GM23338 (cell line): ENCODE data around the gene RAC3. TPM values are rescaled to one million over a fixed set of nuclear protein-coding genes. Genes with fewer than 3 reads are reported as not detected.

ENCODE experiments used
- ATAC-seq: fragments of 200-7000 bp; cut with Tn5 transposase; 3 replicates; pipeline ENCODE4 v1.9.1; 2020
- DNase-seq: peaks from one replicate; pipeline ENCODE4 v3.0.0-alpha.2; 2015; ENCODE audit warnings: low spot score
- H2AFZ ChIP-seq: fragments of 200-600 bp; sonication (generic); 2 replicates; pipeline ENCODE4 v1.8.0; 2016; ENCODE audit warnings: antibody characterized with exemption, mild to moderate bottlenecking, moderate library complexity
- H3F3A ChIP-seq: fragments of 200-600 bp; sonication (generic); replicated peaks from 2 replicates; pipeline ENCODE4 v1.8.0; 2017; ENCODE audit warnings: antibody characterized with exemption, mixed run types, low read depth
- H3K27ac ChIP-seq: fragments of 200-600 bp; sonication (generic); 2 replicates; pipeline ENCODE4 v1.6.1; 2016; ENCODE audit warnings: low read depth
- H3K27me3 ChIP-seq: fragments of 200-600 bp; sonication (generic); 2 replicates; pipeline ENCODE4 v1.8.0; 2016; ENCODE audit warnings: mild to moderate bottlenecking, mixed run types, moderate library complexity; ENCODE audit not compliant: insufficient read depth
- H3K36me3 ChIP-seq: fragments of 200-600 bp; sonication (generic); 2 replicates; pipeline ENCODE4 v1.8.0; 2016; ENCODE audit warnings: mild to moderate bottlenecking; ENCODE audit not compliant: insufficient read depth
- H3K4me1 ChIP-seq: fragments of 200-600 bp; sonication (generic); 2 replicates; pipeline ENCODE4 v1.8.0; 2016; ENCODE audit warnings: mild to moderate bottlenecking, moderate library complexity; ENCODE audit not compliant: insufficient read depth
- H3K4me2 ChIP-seq: fragments of 200-600 bp; sonication (generic); 2 replicates; pipeline ENCODE4 v1.7.1; 2017; ENCODE audit warnings: mixed run types
- H3K4me3 ChIP-seq: fragments of 200-600 bp; sonication (generic); 2 replicates; pipeline ENCODE4 v1.6.1; 2016; ENCODE audit warnings: mixed run types
- H3K79me2 ChIP-seq: fragments of 200-600 bp; sonication (generic); replicated peaks from 2 replicates; pipeline ENCODE4 v1.8.0; 2017; ENCODE audit warnings: mild to moderate bottlenecking; ENCODE audit not compliant: insufficient read depth
- H3K9me2 ChIP-seq: fragments of 200-600 bp; sonication (generic); 2 replicates; pipeline ENCODE4 v1.8.0; 2017; ENCODE audit not compliant: insufficient read depth
- H4K20me1 ChIP-seq: fragments of 200-600 bp; sonication (generic); replicated peaks from 2 replicates; pipeline ENCODE4 v1.8.0; 2017; ENCODE audit warnings: mild to moderate bottlenecking; ENCODE audit not compliant: insufficient read depth
- H3K27ac Mint-ChIP-seq: 2 replicates; pipeline ENCODE4 v1.8.0; 2020; ENCODE audit warnings: inconsistent platforms, mild to moderate bottlenecking, moderate library complexity, mixed read lengths
- H3K27me3 Mint-ChIP-seq: 3 replicates; pipeline ENCODE4 v1.8.0; 2022; ENCODE audit warnings: low read depth, mild to moderate bottlenecking, moderate library complexity, mixed read lengths, inconsistent platforms; ENCODE audit not compliant: insufficient read depth, poor library complexity
- H3K36me3 Mint-ChIP-seq: 3 replicates; pipeline ENCODE4 v1.8.0; 2021; ENCODE audit warnings: low read depth, mild to moderate bottlenecking, inconsistent platforms, moderate library complexity, mixed read lengths
- H3K4me1 Mint-ChIP-seq: 3 replicates; pipeline ENCODE4 v1.8.0; 2020; ENCODE audit warnings: mild to moderate bottlenecking, inconsistent platforms, mixed read lengths
- H3K4me3 Mint-ChIP-seq: 3 replicates; pipeline ENCODE4 v1.8.0; 2021; ENCODE audit warnings: moderate library complexity, mild to moderate bottlenecking, inconsistent platforms, mixed read lengths
- H3K9me3 Mint-ChIP-seq: 3 replicates; pipeline ENCODE4 v1.8.0; 2020; ENCODE audit warnings: moderate library complexity, mild to moderate bottlenecking, inconsistent platforms, mixed read lengths
- CREB1 ChIP-seq: fragments of 250-450 bp; sonication (Bioruptor Pico); IDR thresholded peaks from 2 replicates; pipeline ENCODE4 v1.5.0; 2020; ENCODE audit warnings: low read depth, mild to moderate bottlenecking, moderate library complexity
- CTCF ChIP-seq, 2 experiments: fragments of 200-600 bp in 1 of 2; sonication (generic) in 1 of 2; conservative IDR thresholded peaks; 2 replicates each; pipeline versions ENCODE4 v1.5.1 to v1.6.1; 2016 to 2017; ENCODE audit warnings: antibody characterized with exemption in 2 of 2, low read depth in 2 of 2, mild to moderate bottlenecking in 2 of 2, moderate library complexity in 1 of 2
- ETS1 ChIP-seq: IDR thresholded peaks from 2 replicates; pipeline ENCODE4 v1.6.1; 2016; ENCODE audit warnings: antibody characterized with exemption
- EZH2phosphoT487 ChIP-seq: fragments of 200-600 bp; sonication (generic); IDR thresholded peaks from one replicate; pipeline ENCODE4 v1.8.1; 2018; ENCODE audit warnings: antibody characterized with exemption; ENCODE audit not compliant: unreplicated experiment
- JUNB ChIP-seq: IDR thresholded peaks from one replicate; pipeline ENCODE4 v1.6.1; 2016; ENCODE audit warnings: antibody characterized with exemption; ENCODE audit not compliant: unreplicated experiment
- POLR2AphosphoS5 ChIP-seq: IDR thresholded peaks from 2 replicates; pipeline ENCODE4 v1.6.1; 2016; ENCODE audit warnings: antibody characterized with exemption, low read depth
- REST ChIP-seq: IDR thresholded peaks from one replicate; pipeline ENCODE4 v1.6.1; 2018; ENCODE audit warnings: antibody characterized with exemption; ENCODE audit not compliant: unreplicated experiment
- ZNF114 ChIP-seq: fragments of 250-450 bp; sonication (Bioruptor Pico); IDR thresholded peaks from 2 replicates; pipeline ENCODE4 v1.5.0; 2020; ENCODE audit warnings: mild to moderate bottlenecking, moderate library complexity
- ZNF331 ChIP-seq: fragments of 250-450 bp; sonication (Bioruptor Pico); IDR thresholded peaks from 2 replicates; pipeline ENCODE4 v1.5.0; 2020; ENCODE audit warnings: low read depth, mild to moderate bottlenecking, moderate library complexity
- ZNF462 ChIP-seq: fragments of 250-450 bp; sonication (Bioruptor Pico); IDR thresholded peaks from 2 replicates; pipeline ENCODE4 v1.5.0; 2020; ENCODE audit warnings: mild to moderate bottlenecking, moderate library complexity
- polyA plus RNA-seq: library from polyadenylated mRNA; unstranded; fragments of >200 nt; fragmentation: Nextera tagmentation; extraction: Ambion mirVana; gene quantifications from 2 replicates; pipeline ENCODE4 v1.2.1, GENCODE V29; 2016
- total RNA-seq: library from RNA; depleted of rRNA; stranded (reverse); fragments of >200 nt; shearing (Covaris generic); gene quantifications from 2 replicates; pipeline ENCODE4 v1.2.3, GENCODE V29; 2014

RAC3 gene
- total and polyA plus RNA-seq, 2 experiments from 2014 or later, result 31.5 to 293 TPM

- H3K27ac ChIP-seq, result no peak overlapping the region
- H3K4me3 ChIP-seq, result no peak overlapping the region
- ATAC-seq (no peak), DNase-seq (no peak)
- H3F3A ChIP-seq, result 0 out of 2 replicates have a peak, but pooled peaks cover 2% of the 10 kb centered on the region
- Mint-ChIP-seq H3K9me3 (no peaks in the 10 kb centered on the region), H3K27ac (no peak overlapping the region), H3K36me3 (peaks cover 6% of the 10 kb centered on the region; the same call in 1 of the 3 replicates), H3K27me3 (peaks cover 14% of the 10 kb centered on the region), H3K4me3 (no peak overlapping the region), H3K4me1 (peaks cover 2% of the 10 kb centered on the region; the same call in 1 of the 3 replicates)
- TF ChIP-seq POLR2AphosphoS5 (no peak), ZNF462 (CRISPR knock-in tag) (no peak), REST (no peak), JUNB (no peak), ZNF331 (CRISPR knock-in tag) (no peak), CTCF (conservative IDR thresholded peaks at IDR 0.05; ENCODE audit: low read depth in 2 of 2) (no peak), CREB1 (CRISPR knock-in tag) (no peak), ZNF114 (no peak), ETS1 (no peak), EZH2phosphoT487 (no peak)
- H3K79me2 ChIP-seq, result no peaks in the 10 kb centered on the region
- 0 out of 2 replicates have a peak, but pooled peaks cover 4% of the 10 kb centered on the region for H4K20me1 ChIP-seq
- H2AFZ ChIP-seq, result no peak overlapping the region
- no peaks in the 10 kb centered on the region for H3K27me3 ChIP-seq
- H3K9me2 ChIP-seq, result no peaks in the 10 kb centered on the region
- no peaks in the 10 kb centered on the region for H3K4me1 ChIP-seq
- H3K36me3 ChIP-seq, result no peaks in the 10 kb centered on the region
- no peak overlapping the region for H3K4me2 ChIP-seq
These were observed 31.9 kb upstream of the RAC3 start for GRCh38 chr17:81999587-81999975.
